GM18505 (cell line): Measurements from ENCODE around the gene ACP2.

ENCODE experiments used
- ATAC-seq: cut with Tn5 transposase; IDR thresholded peaks from one replicate; pipeline ENCODE4 v1.9.1; 2021; ENCODE audit not compliant: unreplicated experiment
- POLR2A ChIP-seq: IDR thresholded peaks from 4 replicates; pipeline ENCODE4 v1.6.1; 2011; ENCODE audit warnings: borderline replicate concordance; ENCODE audit not compliant: insufficient read depth, insufficient read length; ENCODE audit errors: extremely low read depth

Gene ACP2

GRCh38 chr11:47248664-47249377, at the start of gene ACP2:
Gene ACP2 (minus strand): TSS chr11:47248814. CDS start chr11:47248789, 25 bp downstream.
- peak; percentile 90 for ATAC-seq
- peak; percentile 87 for TF ChIP-seq POLR2A

- ATAC-seq: no peak
- no peak for TF ChIP-seq POLR2A
Observed at GRCh38 chr11:47296045-47296444, 47.4 kb upstream of the ACP2 start.

- ATAC-seq: no peak
- no peak for TF ChIP-seq POLR2A
Observed at GRCh38 chr11:47295385-47295784, 46.8 kb upstream of the ACP2 start.

- no peak for TF ChIP-seq POLR2A
- no peak for ATAC-seq
Observed at GRCh38 chr11:47289856-47290255, 41.2 kb upstream of the ACP2 start.

GRCh38 chr11:47288066-47288465, 39.5 kb upstream of the ACP2 start:
- no peak for ATAC-seq
- no peak for TF ChIP-seq POLR2A

- TF ChIP-seq POLR2A: no peak
- no peak for ATAC-seq
Observed at GRCh38 chr11:47285969-47286770, 37.6 kb upstream of the ACP2 start.

DNA sequence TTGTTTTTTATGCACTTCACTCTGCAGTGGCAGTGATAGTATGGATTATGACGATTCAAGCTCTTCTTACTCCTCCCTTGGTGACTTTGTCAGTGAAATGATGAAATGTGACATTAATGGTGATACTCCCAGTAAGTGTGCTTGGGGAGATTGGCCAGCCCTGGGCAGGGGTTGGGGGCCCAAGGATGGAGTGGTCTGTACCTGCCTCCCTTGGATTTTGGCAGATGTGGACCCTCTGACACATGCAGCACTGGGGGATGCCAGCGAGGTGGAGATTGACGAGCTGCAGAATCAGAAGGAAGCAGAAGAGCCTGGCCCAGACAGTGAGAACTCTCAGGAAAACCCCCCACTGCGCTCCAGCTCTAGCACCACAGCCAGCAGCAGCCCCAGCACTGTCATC, 35.5 kb upstream of the ACP2 start:
- TF ChIP-seq POLR2A: no peak
- no peak for ATAC-seq

- ATAC-seq: no peak
- no peak for TF ChIP-seq POLR2A
Observed at GRCh38 chr11:47282462-47282861, 33.8 kb upstream of the ACP2 start.

GRCh38 chr11:47280860-47281259, 32.2 kb upstream of the ACP2 start:
- no peak for TF ChIP-seq POLR2A

DNA sequence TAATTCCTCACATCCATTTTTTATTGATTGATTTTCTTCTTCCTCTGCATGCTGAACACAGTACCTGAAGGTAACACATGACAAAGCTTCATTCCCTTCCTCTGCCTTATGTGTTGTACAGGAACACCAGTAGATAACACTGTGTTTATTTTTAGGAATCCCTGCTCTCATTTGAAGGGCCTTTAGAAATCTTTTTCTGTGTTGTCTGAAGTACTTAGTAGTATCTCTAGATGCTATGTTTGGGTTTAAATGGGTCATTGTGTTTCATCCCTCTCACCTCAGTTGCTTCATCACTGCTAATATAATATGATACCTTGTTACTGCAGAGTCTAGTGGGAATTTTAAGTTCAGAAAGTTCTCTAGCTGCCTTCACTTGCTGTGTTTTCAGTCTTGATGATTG, 31.5 kb upstream of the ACP2 start:
- TF ChIP-seq POLR2A: no peak

More at GRCh38 chr11:47280860-47281259, 32.2 kb upstream of the ACP2 start:
- no peak for ATAC-seq

DNA sequence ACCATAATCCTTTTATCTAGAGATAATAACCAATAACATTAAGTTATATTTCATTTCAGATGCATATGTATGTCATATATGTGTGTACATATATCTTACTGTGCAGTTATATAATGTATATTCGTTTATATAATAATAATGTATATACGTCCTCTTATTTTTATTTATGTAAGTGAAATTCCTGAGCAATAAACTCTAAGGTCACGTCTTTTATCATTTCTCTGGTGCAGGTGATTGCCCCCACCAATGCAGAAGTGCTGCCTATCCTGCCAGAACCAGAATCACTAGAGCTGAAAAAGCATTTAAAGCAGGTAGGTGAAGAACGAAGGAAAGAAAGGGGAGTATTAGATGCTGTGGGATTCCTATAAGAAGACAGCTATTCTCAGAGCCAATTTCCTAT, 30.2 kb upstream of the ACP2 start:
- ATAC-seq: no peak
- no peak for TF ChIP-seq POLR2A

More for the DNA sequence above, 31.5 kb upstream of the ACP2 start:
- ATAC-seq: no peak

DNA sequence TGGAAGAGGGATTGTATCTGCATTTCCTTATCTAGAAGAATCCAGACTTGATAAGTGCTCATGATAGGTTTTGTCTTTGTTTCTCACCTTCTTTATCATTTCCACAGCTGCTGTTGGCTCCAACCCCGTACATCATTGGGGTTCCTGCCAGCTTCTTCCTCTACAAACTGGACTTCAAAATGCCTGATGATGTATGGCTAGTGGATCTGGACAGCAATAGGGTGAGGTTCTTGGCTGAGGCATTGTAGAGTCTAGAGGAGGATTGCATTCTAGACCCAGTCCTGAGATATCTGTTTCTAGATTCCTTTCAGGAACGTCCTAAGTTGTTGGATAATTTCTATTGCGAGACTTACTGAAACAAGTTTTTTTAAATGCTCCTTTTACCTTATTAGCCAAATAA, 29.4 kb upstream of the ACP2 start:
- TF ChIP-seq POLR2A: no peak
- ATAC-seq: no peak

DNA sequence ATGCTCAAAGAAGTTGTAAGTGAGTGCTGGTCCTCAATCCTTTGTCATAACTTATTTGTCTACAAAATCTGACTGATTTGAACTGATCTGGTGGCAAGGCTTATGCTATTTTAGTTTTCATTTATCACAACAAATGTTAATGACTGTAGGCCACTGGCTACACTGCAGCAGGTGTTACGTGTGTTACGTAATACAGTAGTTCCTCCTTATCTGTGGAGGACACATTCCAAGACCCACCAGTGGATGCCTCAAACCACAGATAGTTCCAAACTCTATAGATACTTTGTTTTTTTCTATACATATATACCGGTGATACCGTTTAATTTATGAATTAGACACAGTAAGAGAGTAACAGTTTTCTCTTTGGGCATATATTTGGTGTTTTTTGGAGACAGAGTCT, 28.3 kb upstream of the ACP2 start:
- no peak for TF ChIP-seq POLR2A
- no peak for ATAC-seq
